Activated CD4-positive, alpha-beta T cell treated with anti-CD3 and anti-CD28 coated beads, Interleukin-2, amount 10 ng/mL, durations not matched to agents 24 days and 14 days (primary cell): ENCODE data around the gene COA3. TPM values are rescaled to one million over a fixed set of nuclear protein-coding genes. Genes with fewer than 3 reads are reported as not detected.
A peak's percentile ranks its signal among the peaks of the same experiment; 100 is the strongest.

Experiments used
- DNase-seq: peaks from one replicate; pipeline ENCODE4 v3.0.0; 2022
- H3K27ac Mint-ChIP-seq: one replicate; pipeline ENCODE4 v1.8.0; 2022; ENCODE audit warnings: mild to moderate bottlenecking, mixed read lengths
- H3K27me3 Mint-ChIP-seq: one replicate; pipeline ENCODE4 v1.8.0; 2022; ENCODE audit warnings: mixed read lengths
- H3K36me3 Mint-ChIP-seq: one replicate; pipeline ENCODE4 v1.8.0; 2022; ENCODE audit warnings: low read depth, mild to moderate bottlenecking, mixed read lengths
- H3K4me1 Mint-ChIP-seq: one replicate; pipeline ENCODE4 v1.8.0; 2021; ENCODE audit warnings: mixed read lengths
- H3K4me3 Mint-ChIP-seq: one replicate; pipeline ENCODE4 v1.8.0; 2022; ENCODE audit warnings: mild to moderate bottlenecking, moderate library complexity, mixed read lengths
- H3K9me3 Mint-ChIP-seq: one replicate; pipeline ENCODE4 v1.8.0; 2021; ENCODE audit warnings: mixed read lengths
- intact Hi-C: fragments of 100-400 bp; cut with micrococcal nuclease; formaldehyde crosslinking; loops from one replicate; pipeline ENCODE4 v1.15.1; 2023
- total RNA-seq: library from RNA; stranded (reverse); gene quantifications from 2 replicates; pipeline ENCODE4 v1.2.3, GENCODE V29; 2022

The COA3 gene
- total RNA-seq, 1 donor from 2014 or later: 50.4 TPM

GRCh38 chr17:42783062-42783790 lies 15.3 kb downstream of the COA3 start:
- Mint-ChIP-seq H3K9me3 (peaks cover 5% of the 10 kb centered on the region), H3K27ac (no peak overlapping the region), H3K4me1 (peaks cover 16% of the 10 kb centered on the region), H3K27me3 (peaks cover 73% of the 10 kb centered on the region), H3K4me3 (no peak overlapping the region), H3K36me3 (peaks cover 17% of the 10 kb centered on the region)
- intact Hi-C loops: loop anchor here (5.0 kb wide), 1 partner anchor 106 kb away; the partner anchor contains the start of gene PLEKHH3
- DNase-seq: no peak

GRCh38 chr17:42782166-42783061 lies 16.1 kb downstream of the COA3 start:
- H3K27ac Mint-ChIP-seq: no peak overlapping the region
- H3K36me3 Mint-ChIP-seq: peaks cover 22% of the 10 kb centered on the region
- H3K9me3 Mint-ChIP-seq: peaks cover 5% of the 10 kb centered on the region
- H3K27me3 Mint-ChIP-seq: peaks cover 65% of the 10 kb centered on the region
- no peak overlapping the region for H3K4me3 Mint-ChIP-seq
- H3K4me1 Mint-ChIP-seq: peaks cover 16% of the 10 kb centered on the region
- no peak for DNase-seq
- intact Hi-C loops: loop anchor here (5.0 kb wide), 1 partner anchor 105 kb away; the partner anchor contains the start of gene PLEKHH3

GRCh38 chr17:42781639-42782165 lies 16.8 kb downstream of the COA3 start:
- H3K27me3 Mint-ChIP-seq: peaks cover 60% of the 10 kb centered on the region

GRCh38 chr17:42780851-42781638 lies 17.5 kb downstream of the COA3 start:
- DNase-seq: no peak
- Mint-ChIP-seq H3K4me1 (peaks cover 16% of the 10 kb centered on the region), H3K9me3 (peaks cover 5% of the 10 kb centered on the region), H3K36me3 (peaks cover 30% of the 10 kb centered on the region), H3K4me3 (no peak overlapping the region), H3K27ac (no peak overlapping the region), H3K27me3 (peaks cover 53% of the 10 kb centered on the region)
- intact Hi-C loops: loop anchor here (5.0 kb wide), 1 partner anchor 104 kb away; the partner anchor contains the start of gene PLEKHH3

More at GRCh38 chr17:42781639-42782165, 16.8 kb downstream of the COA3 start:
- Mint-ChIP-seq H3K4me1 (peaks cover 16% of the 10 kb centered on the region), H3K36me3 (peaks cover 25% of the 10 kb centered on the region), H3K4me3 (no peak overlapping the region), H3K27ac (no peak overlapping the region), H3K9me3 (peaks cover 5% of the 10 kb centered on the region)
- intact Hi-C loops: loop anchor here (5.0 kb wide), 1 partner anchor 104 kb away; the partner anchor contains the start of gene PLEKHH3
- DNase-seq: no peak

GRCh38 chr17:42779936-42780850 lies 18.3 kb downstream of the COA3 start, which contains the start of gene WNK4:
Gene WNK4 (plus strand): TSS chr17:42780610. CDS start chr17:42780699, 89 bp downstream.
- H3K27me3 Mint-ChIP-seq: peaks cover 45% of the 10 kb centered on the region
- no peaks in the 10 kb centered on the region for H3K9me3 Mint-ChIP-seq
- intact Hi-C loops: loop anchor here (5.0 kb wide), 1 partner anchor 103 kb away; the partner anchor contains the start of gene PLEKHH3
- no peak within 1 kb of the TSS for H3K27ac Mint-ChIP-seq
- no peak for DNase-seq
- H3K4me1 Mint-ChIP-seq: peaks cover 13% of the 10 kb centered on the region
- no peak within 1 kb of the TSS for H3K4me3 Mint-ChIP-seq
- H3K36me3 Mint-ChIP-seq: peaks cover 33% of the 10 kb centered on the region

GRCh38 chr17:42779304-42779935 lies 19.1 kb downstream of the COA3 start:
- H3K4me3 Mint-ChIP-seq: no peak overlapping the region

GRCh38 chr17:42778570-42778969 lies 19.9 kb downstream of the COA3 start:
- intact Hi-C loops: no loop called here
- H3K9me3 Mint-ChIP-seq: no peaks in the 10 kb centered on the region
- H3K4me1 Mint-ChIP-seq: peaks cover 17% of the 10 kb centered on the region
- H3K27me3 Mint-ChIP-seq: peaks cover 30% of the 10 kb centered on the region
- no peak overlapping the region for H3K27ac Mint-ChIP-seq
- no peak overlapping the region for H3K4me3 Mint-ChIP-seq
- DNase-seq: no peak
- H3K36me3 Mint-ChIP-seq: peaks cover 40% of the 10 kb centered on the region

More at GRCh38 chr17:42779304-42779935, 19.1 kb downstream of the COA3 start:
- Mint-ChIP-seq H3K27ac (no peak overlapping the region), H3K27me3 (peaks cover 37% of the 10 kb centered on the region), H3K4me1 (peaks cover 10% of the 10 kb centered on the region), H3K9me3 (no peaks in the 10 kb centered on the region), H3K36me3 (peaks cover 36% of the 10 kb centered on the region)
- intact Hi-C loops: no loop called here
- no peak for DNase-seq

GRCh38 chr17:42775534-42776098 lies 22.9 kb downstream of the COA3 start:
- Mint-ChIP-seq H3K27ac (no peak overlapping the region), H3K4me1 (peaks cover 15% of the 10 kb centered on the region), H3K9me3 (no peaks in the 10 kb centered on the region), H3K4me3 (no peak overlapping the region), H3K27me3 (peaks cover 6% of the 10 kb centered on the region), H3K36me3 (peaks cover 40% of the 10 kb centered on the region)
- intact Hi-C loops: no loop called here
- DNase-seq: no peak

GRCh38 chr17:42774066-42774745 lies 24.3 kb downstream of the COA3 start:
- no peak for DNase-seq
- Mint-ChIP-seq H3K4me3 (peak overlapping the region; percentile 93), H3K4me1 (peaks cover 15% of the 10 kb centered on the region), H3K36me3 (peaks cover 33% of the 10 kb centered on the region), H3K27me3 (no peaks in the 10 kb centered on the region), H3K27ac (peak overlapping the region; percentile 94), H3K9me3 (no peaks in the 10 kb centered on the region)
- intact Hi-C loops: no loop called here

GRCh38 chr17:42773290-42774035 lies 25.0 kb downstream of the COA3 start, which contains the start of gene VPS25:
Gene VPS25 (plus strand): TSS chr17:42773449. CDS start chr17:42773476, 27 bp downstream.
- Mint-ChIP-seq H3K27ac (peak within 1 kb of the TSS; percentile 94), H3K9me3 (no peaks in the 10 kb centered on the region), H3K4me3 (peak within 1 kb of the TSS; percentile 93), H3K4me1 (peaks cover 15% of the 10 kb centered on the region), H3K27me3 (no peaks in the 10 kb centered on the region), H3K36me3 (peaks cover 28% of the 10 kb centered on the region)
- intact Hi-C loops: no loop called here
- peak; percentile 93 for DNase-seq

- Mint-ChIP-seq H3K27me3 (peaks cover 2% of the 10 kb centered on the region), H3K36me3 (peaks cover 24% of the 10 kb centered on the region), H3K27ac (peak overlapping the region; percentile 94), H3K9me3 (no peaks in the 10 kb centered on the region), H3K4me3 (peak overlapping the region; percentile 93), H3K4me1 (peaks cover 15% of the 10 kb centered on the region)
- intact Hi-C loops: no loop called here
- DNase-seq: no peak
These were observed 25.6 kb downstream of the COA3 start for GRCh38 chr17:42772945-42773289.
